Activated CD8-positive, alpha-beta memory T cell treated with anti-CD3 and anti-CD28 coated beads for 24 hours (primary cell): ENCODE measurements around the gene AK1.

Experiments
- DNase-seq: peaks from one replicate; pipeline ENCODE4 v3.0.0-alpha.2; 2020

Gene AK1, protein sequence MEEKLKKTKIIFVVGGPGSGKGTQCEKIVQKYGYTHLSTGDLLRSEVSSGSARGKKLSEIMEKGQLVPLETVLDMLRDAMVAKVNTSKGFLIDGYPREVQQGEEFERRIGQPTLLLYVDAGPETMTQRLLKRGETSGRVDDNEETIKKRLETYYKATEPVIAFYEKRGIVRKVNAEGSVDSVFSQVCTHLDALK

DNA sequence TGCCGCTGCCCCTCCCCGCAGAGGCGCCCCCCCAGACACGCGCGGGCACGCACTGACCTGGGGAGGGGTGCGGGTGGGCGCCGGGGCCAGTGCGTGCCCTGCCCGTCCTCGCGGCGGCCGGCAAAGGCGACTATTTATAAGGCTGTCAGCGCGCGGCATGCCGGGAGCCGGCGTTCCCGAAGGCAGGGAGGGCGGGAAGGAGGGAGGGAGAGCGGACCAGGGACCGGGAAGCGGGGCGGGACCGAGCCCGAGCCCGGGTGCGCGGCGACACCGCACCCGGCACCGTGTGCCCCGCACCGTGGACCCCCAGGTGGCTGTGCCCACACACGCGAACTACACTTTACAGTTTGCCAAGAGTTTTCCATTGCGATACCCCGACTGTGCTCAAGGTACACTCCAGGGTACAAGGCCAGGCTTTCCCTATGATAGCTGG is at the start of gene AK1:
TSS of gene AK1 (minus strand) at position 110 of the 433 bp plus-strand sequence. CDS start 3,058 bp downstream, outside the sequence.
- DNase-seq, result no peak

DNA sequence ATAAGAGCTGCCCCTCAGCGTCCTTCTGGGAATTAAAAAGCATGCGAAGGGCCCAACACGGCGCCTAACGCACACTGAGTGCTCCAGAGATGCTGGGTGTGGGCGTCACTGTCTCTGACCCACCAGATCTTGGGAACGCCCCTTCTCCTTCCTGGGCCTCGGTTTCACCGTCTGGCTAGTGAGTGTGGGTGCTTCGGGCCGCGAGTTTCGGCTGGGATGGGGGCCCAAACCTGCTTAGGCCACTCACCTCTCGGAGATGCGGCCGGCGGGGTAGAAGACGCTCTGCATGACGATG is 49.4 kb upstream of the AK1 start:
- DNase-seq, result peak; percentile 66

DNA sequence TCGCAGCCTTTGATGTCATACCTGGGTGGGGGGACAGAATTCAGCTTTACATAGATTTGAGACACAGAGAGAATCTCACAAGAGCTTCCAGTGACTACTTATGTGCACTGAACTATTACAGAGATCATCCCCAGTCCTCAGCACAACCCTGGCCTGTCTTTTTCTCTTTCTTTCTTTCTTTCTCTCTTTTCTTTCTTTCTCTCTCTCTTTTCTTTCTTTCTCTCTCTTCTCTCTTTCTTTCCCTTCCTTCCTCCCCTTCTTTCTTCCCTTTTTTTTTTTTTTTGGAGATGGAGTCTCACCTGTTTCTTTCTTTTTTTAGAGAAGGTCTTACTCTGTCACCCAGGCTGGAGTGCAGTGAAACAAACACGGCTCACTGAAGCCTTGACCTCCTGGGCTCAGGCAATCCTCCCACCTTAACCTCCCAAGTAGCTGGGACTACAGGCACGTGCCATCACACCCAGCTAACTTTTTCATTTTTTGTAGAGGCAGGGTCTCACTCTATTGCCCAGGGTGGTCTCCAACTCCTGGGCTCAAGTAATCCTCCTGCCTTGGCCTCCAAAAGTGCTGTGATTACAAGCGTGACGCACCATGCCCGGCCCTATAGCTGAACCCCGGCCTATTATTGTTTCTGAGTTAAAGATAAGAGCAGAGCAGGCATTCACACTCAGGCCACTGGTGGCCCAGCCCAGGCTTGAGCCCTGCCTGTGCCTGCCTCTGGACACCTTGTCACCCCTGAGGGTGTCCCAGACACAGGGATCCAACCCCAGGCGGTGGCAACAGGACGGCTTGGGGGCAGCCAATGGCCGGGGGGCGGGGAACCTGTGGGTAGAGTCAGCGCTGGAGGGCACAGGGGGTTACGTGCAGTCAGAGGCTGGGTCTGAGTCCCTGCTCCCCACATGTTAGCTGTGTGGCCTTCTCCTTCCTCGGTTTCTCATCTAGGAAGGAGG is 48.8 kb upstream of the AK1 start:
- no peak for DNase-seq

DNA sequence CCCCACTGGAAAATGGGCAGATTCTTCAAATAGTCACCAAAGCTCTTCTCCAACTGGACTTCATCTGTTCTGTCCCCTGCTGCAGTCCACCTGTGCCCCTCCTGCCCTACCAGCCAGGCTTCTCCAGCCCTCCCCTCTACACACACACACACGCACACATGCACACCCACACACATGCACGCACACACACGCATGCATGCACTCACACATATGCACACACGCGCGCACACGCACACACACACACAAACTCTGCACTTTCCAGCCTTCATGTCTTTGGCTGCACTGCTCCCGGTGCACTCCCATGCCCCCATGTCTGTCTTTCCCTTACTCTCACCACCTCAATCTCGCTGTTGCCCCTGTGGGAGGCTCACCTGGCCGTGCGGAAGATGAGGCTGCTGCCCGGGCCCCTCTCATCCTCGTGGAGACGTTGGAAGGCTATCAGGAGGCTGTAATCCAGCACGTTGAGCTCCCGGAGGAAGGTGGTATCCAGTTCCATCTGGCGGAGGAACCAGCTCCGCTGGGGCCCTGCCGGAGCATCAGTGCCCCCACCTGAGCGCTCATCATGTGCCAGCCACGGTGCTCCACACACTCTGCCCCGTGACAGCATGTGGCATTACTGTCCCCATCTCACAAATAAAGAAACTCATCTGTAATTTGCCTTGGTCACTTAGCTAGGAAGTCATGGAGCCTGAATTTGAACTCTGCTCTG is 47.4 kb upstream of the AK1 start:
- DNase-seq, result no peak

DNA sequence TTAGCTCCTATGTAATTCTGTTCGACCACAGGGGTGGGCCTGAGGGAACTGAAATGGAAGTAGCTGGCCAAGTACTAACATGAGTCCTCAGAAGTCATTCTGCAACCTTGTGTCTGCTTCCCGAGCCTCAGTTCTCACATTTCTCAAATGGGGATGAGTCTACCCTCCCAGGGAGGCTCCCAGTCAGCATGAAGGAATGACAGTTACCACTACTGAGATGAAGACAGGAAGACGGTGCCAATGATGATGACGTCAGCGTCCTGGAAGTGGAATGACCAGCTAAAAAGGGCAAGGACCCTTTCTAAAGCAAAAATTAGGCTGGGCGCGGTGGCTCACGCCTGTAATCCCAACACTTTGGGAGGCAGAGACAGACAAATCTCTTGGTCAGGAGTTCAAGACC is 46.3 kb upstream of the AK1 start:
- no peak for DNase-seq

DNA sequence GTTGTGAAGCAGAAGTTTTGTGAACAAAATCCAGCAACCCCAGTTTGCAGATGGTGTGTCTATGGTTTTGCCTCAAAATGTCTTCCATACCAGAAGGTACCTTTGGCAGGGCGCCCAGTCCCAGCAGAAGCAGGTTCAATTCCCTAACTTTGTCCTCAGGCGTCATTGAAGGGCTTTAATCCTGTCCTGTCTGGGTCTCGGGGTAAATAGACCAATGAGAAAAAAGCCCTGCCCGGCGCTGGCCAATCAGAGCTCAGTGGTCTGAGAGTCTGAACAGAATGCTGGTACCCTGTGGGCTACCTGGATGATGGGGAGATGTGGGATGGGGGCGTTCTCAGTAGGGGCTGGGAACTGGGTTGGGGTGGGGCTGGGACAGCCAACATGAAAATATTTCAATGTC is 45.6 kb upstream of the AK1 start:
- no peak for DNase-seq

DNA sequence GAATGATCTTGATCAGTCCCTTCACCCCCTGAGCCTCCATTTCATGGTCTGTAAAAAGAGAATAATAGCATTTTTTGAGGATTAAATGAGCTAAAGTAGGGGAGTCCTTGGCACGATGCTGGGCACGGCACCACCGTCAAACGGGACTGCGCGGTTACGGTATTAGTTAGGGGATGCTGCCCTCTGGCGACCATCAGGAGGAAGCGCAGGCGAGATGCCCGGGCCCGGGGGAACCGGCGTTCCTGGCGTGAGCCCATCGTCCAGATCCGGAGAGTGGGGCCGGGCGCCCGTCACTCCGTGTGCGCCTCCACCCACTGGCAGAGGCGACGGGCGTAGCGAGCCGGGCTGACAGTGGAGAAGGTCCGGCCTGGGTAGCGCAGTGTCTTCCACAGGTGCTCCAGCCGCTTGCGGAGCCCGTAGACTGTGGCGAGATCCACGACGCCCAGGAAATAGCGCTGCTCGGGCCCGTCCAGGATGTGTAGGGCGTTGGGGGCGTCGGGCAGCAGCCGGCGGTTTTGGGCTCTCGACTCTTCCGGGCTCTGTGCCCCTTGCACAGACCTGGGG is 44.2 kb upstream of the AK1 start:
- peak; percentile 95 for DNase-seq

DNA sequence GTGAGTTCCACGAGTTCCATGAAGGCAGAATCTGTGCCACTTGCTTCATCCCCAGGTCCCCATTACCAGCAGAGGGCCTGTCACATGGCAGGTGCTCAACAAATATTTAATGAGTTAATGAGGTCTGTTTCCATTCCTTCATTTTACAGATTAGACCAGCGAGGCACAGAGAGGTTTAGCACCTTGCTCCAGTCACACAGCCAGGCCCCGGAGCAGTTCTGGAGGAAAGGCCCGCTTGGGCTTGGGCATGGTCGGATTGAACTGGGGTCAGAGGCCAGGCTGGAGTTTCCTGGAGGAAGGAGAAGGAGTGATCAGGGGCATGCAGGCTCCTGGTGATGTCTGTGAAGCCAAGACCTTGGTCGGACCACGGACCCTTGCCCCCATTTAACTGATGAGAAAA is 43.3 kb upstream of the AK1 start:
- DNase-seq, result no peak

DNA sequence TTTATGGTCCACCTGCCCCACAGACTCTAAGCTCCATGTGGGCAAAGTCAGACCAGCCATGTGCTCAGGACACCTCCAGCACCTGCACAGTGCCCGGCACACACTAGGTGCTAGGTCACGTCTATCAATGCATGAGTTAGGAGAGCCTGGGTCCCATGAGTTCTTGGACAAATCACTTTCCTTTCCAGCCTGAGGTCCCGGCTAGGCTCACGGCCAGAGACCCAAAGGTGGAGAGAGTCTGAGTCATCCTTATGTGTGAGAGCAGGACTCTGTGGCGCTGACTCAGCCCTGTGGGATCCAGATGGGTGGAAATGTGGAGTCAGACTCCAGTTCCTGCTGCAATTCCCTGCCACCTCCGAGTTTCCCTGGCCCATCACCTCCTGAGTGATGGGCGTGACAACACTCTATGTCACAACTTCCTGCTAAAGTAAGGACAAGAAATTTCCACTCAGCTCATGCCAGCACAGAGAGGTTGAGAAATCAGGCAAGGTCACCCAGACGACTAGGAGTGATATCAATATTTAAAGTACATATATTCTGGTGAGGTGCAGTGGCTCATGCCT is 41.9 kb upstream of the AK1 start:
- DNase-seq, result no peak

DNA sequence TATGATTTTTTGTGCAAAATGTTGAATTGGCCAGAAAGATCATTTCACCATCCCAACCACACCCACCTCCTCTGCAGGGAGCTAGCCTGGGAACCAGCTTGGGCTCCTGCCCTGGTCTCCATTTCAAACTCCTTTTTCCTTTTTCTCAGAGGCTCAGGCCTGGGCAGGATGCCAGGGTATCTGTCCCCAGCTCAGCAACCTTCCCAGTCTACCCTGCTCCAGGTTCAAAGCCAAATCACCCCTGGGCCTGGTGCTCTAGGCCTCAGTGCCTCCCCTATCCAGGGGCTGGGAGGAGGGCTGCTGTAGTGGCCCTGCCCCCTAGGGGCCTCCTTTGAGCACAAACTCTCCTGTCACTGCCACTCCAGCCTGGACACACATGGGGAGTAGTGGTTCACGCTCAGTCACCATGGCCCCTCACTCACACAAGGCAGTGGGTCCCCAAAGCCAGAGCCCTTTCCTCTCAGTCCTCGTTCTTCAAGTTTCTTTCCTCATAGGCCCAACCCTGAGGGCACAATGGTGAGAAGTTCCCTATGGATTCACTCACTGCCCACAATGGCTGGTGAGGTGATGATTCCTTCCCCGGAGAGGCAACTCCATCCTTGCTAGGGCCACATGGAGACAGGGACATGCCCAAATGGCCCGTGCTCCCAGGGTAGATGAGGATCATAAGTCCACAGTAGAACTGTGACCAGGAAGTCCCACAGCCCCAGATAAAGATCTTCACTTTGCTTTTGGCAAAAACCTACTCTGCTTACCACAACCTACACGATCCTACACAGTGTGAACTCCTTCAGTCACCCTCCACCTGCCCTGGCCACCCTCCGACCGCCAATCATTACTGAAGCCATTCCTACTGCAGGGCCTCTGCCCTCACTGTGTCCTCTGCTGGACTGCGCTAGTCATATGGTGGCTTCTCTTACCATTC is 41.0 kb upstream of the AK1 start:
- no peak for DNase-seq

DNA sequence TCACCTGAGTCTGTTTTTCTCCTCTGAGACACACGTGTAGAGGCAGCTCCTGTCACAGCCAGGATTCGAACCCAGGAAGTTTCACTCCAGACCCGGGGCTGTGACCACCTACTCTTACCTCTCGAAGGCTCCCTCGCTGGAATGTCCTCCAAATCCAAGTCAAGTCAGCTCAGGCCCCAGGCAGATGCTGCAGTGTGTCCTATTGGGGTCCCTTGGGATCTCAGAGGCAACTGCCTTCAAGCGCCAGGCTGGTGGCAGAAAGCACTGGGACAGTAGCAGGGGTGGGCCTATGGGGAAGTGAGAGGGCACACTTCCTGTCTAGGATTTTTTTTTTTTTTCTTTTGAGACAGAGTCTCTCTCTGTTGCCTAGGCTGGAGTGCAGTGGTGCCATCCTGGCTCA is 40.1 kb upstream of the AK1 start:
- peak; percentile 71 for DNase-seq

DNA sequence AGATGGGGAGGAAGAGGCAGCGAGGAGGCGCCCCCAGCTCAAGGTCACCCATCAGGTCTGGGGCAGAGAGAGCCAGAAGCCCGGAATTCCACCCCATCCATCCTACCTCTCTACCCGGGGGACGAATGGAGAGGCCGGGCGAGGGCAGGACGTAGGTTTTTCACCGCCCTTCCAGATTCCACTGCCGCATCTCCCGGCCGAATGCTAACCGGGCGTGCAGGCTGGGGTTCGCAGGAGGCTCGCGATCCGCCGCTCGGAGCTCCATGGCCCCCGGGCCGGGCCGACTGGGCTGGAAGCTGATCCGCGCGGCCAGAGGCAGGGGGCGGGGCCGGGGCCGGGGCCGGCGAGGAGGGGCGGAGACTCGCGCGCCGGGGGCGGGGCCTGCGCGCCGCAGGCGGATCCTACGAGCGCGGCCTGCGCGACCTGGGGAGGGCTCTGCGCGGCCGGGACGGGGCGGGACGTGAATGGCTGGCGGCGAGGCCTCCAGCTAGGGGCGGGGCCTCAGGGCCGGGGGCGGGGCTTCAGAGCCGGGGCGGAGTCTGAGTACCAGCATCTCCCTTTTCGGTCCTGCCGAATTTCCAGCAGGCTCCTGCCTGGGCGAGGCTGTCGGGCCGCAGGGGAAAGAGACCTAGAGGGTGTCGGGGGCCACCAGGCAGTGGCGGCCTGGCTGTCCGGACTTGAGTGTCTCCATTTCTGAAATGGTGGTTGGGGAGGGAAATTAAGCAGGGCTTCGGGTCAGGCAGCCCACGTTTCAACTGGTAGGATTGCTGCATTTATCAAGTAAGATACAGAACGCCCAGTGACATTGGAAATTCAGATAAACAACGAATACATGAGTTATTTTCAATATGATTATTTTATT is 39.5 kb upstream of the AK1 start, which contains the start of gene ST6GALNAC4:
TSS of gene ST6GALNAC4 (minus strand) at position 322 of the 862 bp plus-strand sequence. CDS start 622 bp downstream, outside the sequence.
- peak; percentile 99 for DNase-seq

DNA sequence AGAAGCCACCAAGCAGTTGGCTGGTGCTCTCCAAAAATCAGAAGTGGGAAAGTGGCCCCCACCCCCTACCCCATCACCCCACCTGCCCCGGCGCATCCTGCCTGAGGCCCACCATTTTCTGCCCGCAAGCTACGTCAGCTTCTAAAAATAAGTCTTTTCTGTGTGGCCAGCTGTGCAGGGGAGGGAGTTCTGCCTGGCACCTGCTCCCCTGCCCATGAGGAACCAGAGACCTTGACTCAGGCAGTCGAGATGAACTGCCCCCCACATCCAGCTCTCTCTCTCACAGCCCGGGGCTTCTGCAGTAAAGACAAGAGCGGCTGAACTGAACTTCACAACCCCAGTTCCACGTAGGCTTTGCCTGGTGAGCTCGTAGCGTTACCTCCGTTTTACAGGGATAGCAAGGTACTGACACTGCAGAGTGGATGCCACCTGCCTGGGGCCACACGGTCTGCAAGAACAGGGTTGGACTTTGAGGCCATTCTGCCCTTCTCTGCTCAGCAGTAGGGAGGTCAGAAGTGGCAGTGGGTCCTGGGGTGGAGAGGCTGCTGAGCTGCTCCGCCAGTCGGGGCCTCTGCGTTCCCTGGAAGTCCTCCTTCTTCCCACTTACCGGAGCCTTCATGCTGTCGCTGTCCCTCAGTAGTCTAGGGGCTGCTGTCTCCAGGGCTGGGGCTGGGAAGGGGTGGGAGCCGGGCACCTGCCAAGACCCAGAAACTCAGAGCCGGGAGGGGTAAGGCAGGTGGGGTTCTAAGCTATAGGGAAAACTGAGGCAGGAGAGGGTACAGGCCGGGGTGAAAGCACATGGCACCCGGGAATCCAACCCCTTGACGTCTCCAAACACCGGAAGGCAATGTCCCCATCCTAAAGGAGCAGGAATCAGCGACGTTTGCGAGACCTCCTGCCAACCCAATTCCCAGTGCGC is 38.6 kb upstream of the AK1 start:
- peak; percentile 79 for DNase-seq

DNA sequence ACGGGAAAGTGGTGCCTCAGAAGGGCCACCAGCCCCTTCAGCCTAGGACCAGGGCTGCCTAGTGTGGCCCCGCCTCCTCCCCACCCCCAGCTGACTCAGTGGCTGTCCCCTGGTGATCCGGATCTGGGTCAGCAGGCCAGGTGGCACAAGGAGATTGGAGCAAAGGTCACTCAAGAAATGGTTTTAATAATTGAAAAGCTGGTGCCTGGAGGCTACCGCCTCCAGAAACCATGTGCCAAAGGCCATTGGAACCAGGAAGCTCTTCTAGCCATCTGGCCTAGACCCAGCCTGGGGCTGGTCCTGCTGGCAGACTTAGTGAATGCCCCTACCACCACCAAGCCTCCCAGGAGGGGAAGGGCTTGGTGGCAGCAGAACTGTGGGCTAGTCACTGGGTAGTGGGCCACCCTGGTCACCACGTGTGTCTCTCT is 37.9 kb upstream of the AK1 start:
- DNase-seq, result peak; percentile 71

DNA sequence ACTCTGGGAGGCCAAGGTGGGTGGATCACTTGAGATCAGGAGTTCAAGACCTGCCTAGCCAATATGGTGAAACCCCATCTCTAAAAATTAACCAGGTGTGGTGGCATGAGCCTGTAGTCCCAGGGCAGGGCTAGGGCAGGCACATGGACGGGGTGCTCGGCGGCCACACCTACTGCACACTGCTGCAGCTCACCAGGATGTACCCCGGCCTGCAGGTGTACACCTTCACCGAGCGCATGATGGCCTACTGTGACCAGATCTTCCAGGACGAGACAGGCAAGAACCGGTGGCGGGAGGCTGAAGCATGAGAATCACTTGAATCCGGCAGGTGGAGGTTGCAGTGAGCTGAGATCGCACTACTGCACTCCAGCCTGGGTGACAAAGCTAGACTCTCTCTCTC is 36.2 kb upstream of the AK1 start:
- no peak for DNase-seq

DNA sequence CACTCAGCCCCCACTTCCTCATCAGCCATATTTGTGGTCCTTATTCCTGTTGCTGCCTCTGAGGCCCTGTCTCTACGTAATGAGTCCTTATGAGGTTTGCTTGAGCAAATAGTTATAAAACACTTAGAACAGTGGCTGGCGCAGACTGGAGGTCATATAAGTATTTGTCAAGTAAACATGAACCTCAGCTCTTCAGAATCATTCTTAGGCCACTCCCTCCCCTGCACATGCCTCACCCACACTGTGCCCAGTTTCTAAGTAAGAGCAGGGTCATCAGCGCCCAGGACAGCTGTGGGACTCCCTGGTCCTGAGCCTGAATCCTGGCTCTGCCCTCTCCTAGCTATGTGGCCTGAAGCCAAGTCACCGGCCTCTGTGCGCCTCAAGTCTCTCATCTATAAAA is 35.4 kb upstream of the AK1 start:
- DNase-seq, result no peak

DNA sequence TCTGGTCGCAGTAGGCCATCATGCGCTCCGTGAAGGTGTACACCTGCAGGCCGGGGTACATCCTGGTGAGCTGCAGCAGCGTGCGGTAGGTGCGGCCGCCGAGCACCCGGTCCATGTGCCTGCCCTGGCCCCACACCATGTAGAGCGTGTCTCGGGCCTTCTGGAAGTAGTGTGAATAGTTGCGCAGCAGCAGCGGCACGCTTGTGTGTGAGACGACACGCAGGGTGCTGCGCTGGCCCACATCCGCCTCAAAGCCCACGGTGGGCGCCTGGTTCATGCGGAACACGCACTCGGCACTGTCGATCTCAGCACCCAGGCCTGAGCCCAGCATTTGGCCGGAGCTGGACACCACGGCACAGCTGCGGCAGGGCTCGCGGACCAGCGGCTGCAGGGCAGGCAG is 34.8 kb upstream of the AK1 start:
- DNase-seq, result no peak

DNA sequence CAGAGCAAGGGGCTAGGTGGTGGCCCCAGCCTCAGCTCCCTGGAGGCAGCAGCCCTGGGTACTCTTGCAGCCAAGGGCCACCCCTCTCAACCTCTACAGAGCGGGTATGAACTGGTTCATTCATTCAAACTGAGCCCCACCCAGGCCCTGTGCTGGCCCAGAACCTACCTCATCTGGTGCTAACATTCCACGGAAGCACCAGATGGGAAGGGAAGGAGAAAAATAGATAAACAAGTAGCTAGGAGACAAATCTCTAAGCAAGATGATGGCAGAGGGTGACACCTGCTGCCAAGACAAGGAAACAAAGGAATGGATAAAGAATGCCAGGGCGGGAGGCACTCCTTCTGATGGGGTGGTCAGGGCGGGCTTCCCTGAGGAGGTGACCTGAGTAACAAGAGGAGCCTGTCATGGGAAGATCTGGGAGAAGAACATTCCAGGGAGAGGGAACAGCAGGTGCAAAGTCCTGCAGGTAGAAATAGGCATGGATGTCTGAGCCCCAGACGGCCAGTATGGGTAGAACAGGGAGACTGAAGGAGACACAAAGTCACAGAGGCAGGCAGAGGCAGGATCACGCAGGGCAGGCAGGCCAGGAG is 33.2 kb upstream of the AK1 start:
- DNase-seq, result no peak

DNA sequence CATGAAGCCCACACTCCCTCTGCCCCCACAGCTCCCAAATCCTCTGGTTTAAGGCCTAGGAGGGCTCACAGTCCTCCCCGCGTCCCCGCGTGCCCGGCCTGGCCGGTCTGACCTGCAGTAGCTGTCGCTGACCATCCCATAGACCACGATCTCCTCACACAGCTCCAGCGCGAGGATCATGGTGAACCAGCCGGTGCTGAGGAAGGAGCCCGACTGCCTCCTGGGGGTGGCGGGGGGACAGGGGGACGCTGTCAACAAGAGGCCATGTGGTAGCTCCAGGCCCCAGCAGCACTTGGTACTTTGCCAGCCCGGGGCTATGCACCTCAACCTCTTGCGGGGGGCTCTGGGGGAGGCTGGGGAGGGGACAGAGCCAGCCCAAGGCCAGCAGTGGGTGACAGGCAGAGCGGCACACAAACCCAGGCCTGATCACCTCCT is 32.4 kb upstream of the AK1 start:
- DNase-seq, result no peak

DNA sequence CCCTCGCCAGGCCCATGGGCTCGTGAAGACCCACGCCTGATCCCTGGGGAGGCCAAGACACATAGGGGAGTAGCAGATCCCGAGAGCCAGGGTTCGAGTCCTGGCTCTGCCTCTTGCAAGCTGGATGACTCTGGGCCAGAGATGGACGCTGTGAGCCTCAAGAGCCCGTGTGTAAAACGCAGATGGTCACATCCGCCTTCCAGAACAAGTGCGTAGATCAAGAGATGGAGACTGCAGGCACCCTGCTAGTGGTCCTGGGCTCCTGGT is 31.1 kb upstream of the AK1 start:
- no peak for DNase-seq
